ENCODE data around the gene ZSWIM9. TPM values are rescaled to one million over a fixed set of nuclear protein-coding genes. Genes with fewer than 3 reads are reported as not detected.
"Not testable (repeated sequence)": the region's sequence is repeated elsewhere in the genome, so short reads cannot be mapped to it uniquely, and the experiment has no call there.

Gene ZSWIM9
- total and polyA plus RNA-seq, 7 experiments from 2014 or later, result 0.82 to 11.6 (median 5.3) TPM

GRCh38 chr19:48210005-48210404 is 39.5 kb downstream of the ZSWIM9 start:
- Histone ChIP-seq H3K4me3 (ENCODE audit: low read length) (no peak overlapping the region), H3K9me3 (ENCODE audit: control insufficient read depth in 2 of 3, low read length in 3 of 3) (no peaks in the 10 kb centered on the region), H3K36me3 (ENCODE audit: control insufficient read depth in 2 of 3, insufficient read depth in 3 of 3, low read length in 3 of 3) (peaks cover 0 to 30% (median 8%) of the 10 kb centered on the region in 3 experiments), H3K27ac (ENCODE audit: low read depth, low read length) (no peak overlapping the region), H3K27me3 (ENCODE audit: control insufficient read depth in 2 of 2, insufficient read depth in 2 of 2, low read length in 2 of 2) (no peaks in the 10 kb centered on the region), H3K4me1 (ENCODE audit: control insufficient read depth in 2 of 2, insufficient read depth in 2 of 2, low read length in 2 of 2) (peaks cover 0 to 3% of the 10 kb centered on the region in 2 donors)
- POLR2A ChIA-PET, result interaction anchor here (0.6 kb wide), 1 partner anchor 37 kb away, joined by 3 read pairs; no protein-coding TSS in a partner anchor
- Mint-ChIP-seq H3K27me3 (no peaks in the 10 kb centered on the region), H3K4me3 (peak overlapping the region in 2 of 10 donors; percentile 10 to 28), H3K27ac (peak overlapping the region in 7 of 9 donors; percentile 37 to 88 (median 81)), H3K4me1 (peaks cover 7 to 47% (median 22%) of the 10 kb centered on the region in 7 donors), H3K36me3 (peaks cover 0 to 34% (median 30%) of the 10 kb centered on the region in 5 donors), H3K9me3 (no peaks in the 10 kb centered on the region)
- ATAC-seq (no peak), DNase-seq (peak in 2 of 9 donors; percentile 16 to 31)
- CTCF ChIA-PET, result interaction anchor here (0.5 kb wide), 1 partner anchor 197 kb away, joined by 3 read pairs; no protein-coding TSS in a partner anchor
- intact Hi-C loops (cut with micrococcal nuclease), result no loop called here

DNA sequence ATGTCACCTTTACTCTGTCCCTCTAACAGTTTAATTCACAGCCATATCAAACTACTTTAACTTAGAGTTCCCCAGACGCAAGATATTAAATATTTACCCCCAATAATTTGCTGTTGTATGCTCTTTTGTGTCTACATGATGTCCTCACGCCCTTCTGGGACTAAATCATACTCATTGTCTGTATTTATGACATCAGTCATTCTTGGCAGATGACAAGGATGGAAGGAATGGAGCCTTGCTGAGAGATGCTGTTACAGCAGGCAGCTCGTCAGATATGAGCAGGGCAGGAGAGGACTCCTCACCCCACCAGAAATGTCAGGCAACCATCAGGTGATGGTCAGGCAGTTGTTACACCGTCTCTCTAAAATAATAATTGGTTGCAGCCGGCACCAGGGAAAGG is 43.5 kb downstream of the ZSWIM9 start:
- POLR2A ChIA-PET, result interaction anchor here (2.4 to 3.3 kb wide), 2 partner anchors 10 kb away, joined by 11 to 14 read pairs; no protein-coding TSS in a partner anchor
- peak overlapping the region in 8 of 9 donors; percentile 2 to 87 (median 32) for H3K27ac Mint-ChIP-seq
- Histone ChIP-seq H3K27ac (ENCODE audit: low read depth, low read length) (no peak overlapping the region), H3K27me3 (ENCODE audit: control insufficient read depth in 2 of 2, insufficient read depth in 2 of 2, low read length in 2 of 2) (no peaks in the 10 kb centered on the region), H3K4me3 (ENCODE audit: low read length) (no peak overlapping the region), H3K9me3 (ENCODE audit: control insufficient read depth in 2 of 3, low read length in 3 of 3) (no peaks in the 10 kb centered on the region), H3K4me1 (ENCODE audit: control insufficient read depth in 2 of 2, insufficient read depth in 2 of 2, low read length in 2 of 2) (no peaks in the 10 kb centered on the region), H3K36me3 (ENCODE audit: control insufficient read depth in 2 of 3, insufficient read depth in 3 of 3, low read length in 3 of 3) (peaks cover 6 to 51% (median 8%) of the 10 kb centered on the region in 3 experiments)
- no peaks in the 10 kb centered on the region for H3K27me3 Mint-ChIP-seq
- ATAC-seq, result no peak
- DNase-seq, result no peak
- no peak overlapping the region for H3K4me3 Mint-ChIP-seq
- no peaks in the 10 kb centered on the region for H3K9me3 Mint-ChIP-seq
- H3K4me1 Mint-ChIP-seq, result peaks cover 5 to 48% (median 10%) of the 10 kb centered on the region in 7 donors
- H3K36me3 Mint-ChIP-seq, result peaks cover 0 to 59% (median 47%) of the 10 kb centered on the region in 5 donors
- CTCF ChIA-PET, result interaction anchor here (0.9 kb wide), 1 partner anchor 45 kb away, joined by 3 read pairs; no protein-coding TSS in a partner anchor
- intact Hi-C loops (cut with micrococcal nuclease), result no loop called here

GRCh38 chr19:48216933-48217332 is 46.5 kb downstream of the ZSWIM9 start:
- no peak overlapping the region for H3K4me3 ChIP-seq (ENCODE audit: low read length)
- POLR2A ChIA-PET, result interaction anchor here (1.4 to 3.3 kb wide), 2 partner anchors 13 to 17 kb away, joined by 3 to 14 read pairs; no protein-coding TSS in a partner anchor

GRCh38 chr19:48218997-48219396 is 48.5 kb downstream of the ZSWIM9 start:
- Mint-ChIP-seq H3K4me3 (no peak overlapping the region), H3K9me3 (no peaks in the 10 kb centered on the region), H3K36me3 (peaks cover 0 to 62% (median 35%) of the 10 kb centered on the region in 5 donors), H3K4me1 (peaks cover 0 to 25% (median 4%) of the 10 kb centered on the region in 7 donors), H3K27ac (peak overlapping the region in 4 of 9 donors; percentile 7 to 77 (median 35)), H3K27me3 (no peaks in the 10 kb centered on the region)
- Histone ChIP-seq H3K4me1 (ENCODE audit: control insufficient read depth in 2 of 2, insufficient read depth in 2 of 2, low read length in 2 of 2) (no peaks in the 10 kb centered on the region), H3K9me3 (ENCODE audit: control insufficient read depth in 2 of 3, low read length in 3 of 3) (no peaks in the 10 kb centered on the region), H3K27ac (ENCODE audit: low read depth, low read length) (no peak overlapping the region), H3K27me3 (ENCODE audit: control insufficient read depth in 2 of 2, insufficient read depth in 2 of 2, low read length in 2 of 2) (no peaks in the 10 kb centered on the region), H3K36me3 (ENCODE audit: control insufficient read depth in 2 of 3, insufficient read depth in 3 of 3, low read length in 3 of 3) (peaks cover 4 to 50% (median 6%) of the 10 kb centered on the region in 3 experiments), H3K4me3 (ENCODE audit: low read length) (no peak overlapping the region)
- ATAC-seq (no peak), DNase-seq (no peak)
- ChIA-PET POLR2A (interaction anchor here (1.1 to 2.8 kb wide), 2 partner anchors 15 to 24 kb away, joined by 3 to 8 read pairs; no protein-coding TSS in a partner anchor), CTCF (interaction anchor here (1.4 kb wide), 1 partner anchor 15 kb away, joined by 5 read pairs; no protein-coding TSS in a partner anchor)
- intact Hi-C loops (cut with micrococcal nuclease), result no loop called here

More at GRCh38 chr19:48216933-48217332, 46.5 kb downstream of the ZSWIM9 start:
- no peak overlapping the region for H3K27ac ChIP-seq (ENCODE audit: low read depth, low read length)
- Mint-ChIP-seq H3K27ac (peak overlapping the region in 1 of 9 donors; percentile 4), H3K4me3 (no peak overlapping the region), H3K4me1 (peaks cover 0 to 28% (median 6%) of the 10 kb centered on the region in 7 donors), H3K36me3 (peaks cover 0 to 66% (median 45%) of the 10 kb centered on the region in 5 donors), H3K9me3 (no peaks in the 10 kb centered on the region), H3K27me3 (no peaks in the 10 kb centered on the region)
- intact Hi-C loops (cut with micrococcal nuclease), result no loop called here
- CTCF ChIA-PET, result interaction anchor here (1.6 kb wide), 1 partner anchor 38 kb away, joined by 3 read pairs; no protein-coding TSS in a partner anchor
- peaks cover 6 to 59% (median 8%) of the 10 kb centered on the region in 3 experiments for H3K36me3 ChIP-seq (ENCODE audit: control insufficient read depth in 2 of 3, insufficient read depth in 3 of 3, low read length in 3 of 3)
- H3K27me3 ChIP-seq (ENCODE audit: control insufficient read depth in 2 of 2, insufficient read depth in 2 of 2, low read length in 2 of 2), result no peaks in the 10 kb centered on the region
- ATAC-seq, result no peak
- DNase-seq, result no peak
- H3K4me1 ChIP-seq (ENCODE audit: control insufficient read depth in 2 of 2, insufficient read depth in 2 of 2, low read length in 2 of 2), result no peaks in the 10 kb centered on the region
- no peaks in the 10 kb centered on the region for H3K9me3 ChIP-seq (ENCODE audit: control insufficient read depth in 2 of 3, low read length in 3 of 3)

DNA sequence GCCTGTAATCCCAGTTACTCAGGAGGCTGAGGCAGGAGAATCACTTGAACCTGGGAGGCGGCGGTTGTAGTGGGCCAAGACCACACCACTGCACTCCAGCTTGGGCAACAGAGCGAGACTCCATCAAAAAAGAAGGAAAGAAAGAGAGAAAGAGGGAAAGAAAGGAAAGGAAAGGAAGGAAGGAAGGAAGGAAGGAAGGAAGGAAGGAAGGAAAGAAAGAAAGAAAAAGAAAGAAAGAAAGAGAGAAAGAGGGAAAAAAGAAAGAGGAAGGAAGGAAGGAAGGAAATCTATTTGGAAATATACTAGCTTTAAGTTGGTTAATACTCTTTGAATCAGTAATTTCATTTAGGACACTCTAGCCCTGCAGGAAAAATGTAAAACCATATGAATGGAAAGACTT is 50.3 kb downstream of the ZSWIM9 start:
- CTCF ChIA-PET, result interaction anchor here (1.2 kb wide), 1 partner anchor 46 kb away, joined by 3 read pairs; no protein-coding TSS in a partner anchor
- H3K4me1 ChIP-seq (ENCODE audit: control insufficient read depth in 2 of 2, insufficient read depth in 2 of 2, low read length in 2 of 2); ATAC-seq; H3K4me3 ChIP-seq (ENCODE audit: low read length); H3K9me3 Mint-ChIP-seq; H3K27me3 Mint-ChIP-seq; H3K9me3 ChIP-seq (ENCODE audit: control insufficient read depth in 2 of 3, low read length in 3 of 3); H3K27me3 ChIP-seq (ENCODE audit: control insufficient read depth in 2 of 2, insufficient read depth in 2 of 2, low read length in 2 of 2); H3K27ac ChIP-seq (ENCODE audit: low read depth, low read length); DNase-seq; H3K4me3 Mint-ChIP-seq; intact Hi-C loops (cut with micrococcal nuclease): not testable (repeated sequence)
- Mint-ChIP-seq H3K4me1 (peaks cover 0 to 15% (median 5%) of the 10 kb centered on the region in 7 donors), H3K36me3 (peaks cover 0 to 59% (median 24%) of the 10 kb centered on the region in 5 donors), H3K27ac (peak overlapping the region in 2 of 9 donors; percentile 8 to 39)
- peaks cover 5 to 50% (median 6%) of the 10 kb centered on the region in 3 experiments for H3K36me3 ChIP-seq (ENCODE audit: control insufficient read depth in 2 of 3, insufficient read depth in 3 of 3, low read length in 3 of 3)
- POLR2A ChIA-PET, result interaction anchor here (0.5 kb wide), 1 partner anchor 49 kb away, joined by 3 read pairs; no protein-coding TSS in a partner anchor

DNA sequence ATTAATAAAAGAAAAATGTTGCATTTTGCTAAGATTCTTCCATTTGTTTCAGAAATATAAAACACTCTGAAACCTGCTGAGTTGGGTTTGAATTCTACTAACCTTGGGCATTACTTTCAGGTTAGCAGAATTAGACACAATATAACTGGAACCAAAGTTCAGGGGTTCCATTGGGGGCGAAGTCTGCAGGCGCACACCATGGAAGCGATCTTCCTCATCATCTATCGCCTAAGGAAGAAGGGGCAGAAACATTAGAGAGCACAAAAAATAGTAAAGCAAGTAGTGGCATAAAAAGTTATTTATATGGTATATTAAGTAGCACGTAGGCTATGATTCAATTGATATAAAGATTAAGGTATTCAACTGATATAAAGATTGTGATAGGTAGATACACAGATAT is 51.1 kb downstream of the ZSWIM9 start:
- H3K27ac Mint-ChIP-seq, result peak overlapping the region in 2 of 9 donors; percentile 28 to 40
- ATAC-seq (no peak), DNase-seq (no peak)
- Histone ChIP-seq H3K36me3 (ENCODE audit: control insufficient read depth in 2 of 3, insufficient read depth in 3 of 3, low read length in 3 of 3) (peaks cover 5 to 47% (median 6%) of the 10 kb centered on the region in 3 experiments), H3K9me3 (ENCODE audit: control insufficient read depth in 2 of 3, low read length in 3 of 3) (no peaks in the 10 kb centered on the region), H3K27ac (ENCODE audit: low read depth, low read length) (no peak overlapping the region), H3K4me1 (ENCODE audit: control insufficient read depth in 2 of 2, insufficient read depth in 2 of 2, low read length in 2 of 2) (no peaks in the 10 kb centered on the region), H3K4me3 (ENCODE audit: low read length) (no peak overlapping the region), H3K27me3 (ENCODE audit: control insufficient read depth in 2 of 2, insufficient read depth in 2 of 2, low read length in 2 of 2) (no peaks in the 10 kb centered on the region)
- ChIA-PET CTCF (interaction anchor here (1.2 kb wide), 1 partner anchor 45 kb away, joined by 3 read pairs; no protein-coding TSS in a partner anchor), POLR2A (no interaction called here)
- intact Hi-C loops (cut with micrococcal nuclease), result no loop called here
- H3K9me3 Mint-ChIP-seq, result no peaks in the 10 kb centered on the region
- no peak overlapping the region for H3K4me3 Mint-ChIP-seq
- peaks cover 0 to 52% (median 20%) of the 10 kb centered on the region in 5 donors for H3K36me3 Mint-ChIP-seq
- H3K4me1 Mint-ChIP-seq, result peaks cover 0 to 7% (median 3%) of the 10 kb centered on the region in 7 donors
- no peaks in the 10 kb centered on the region for H3K27me3 Mint-ChIP-seq
